GM08714 (cell line): ENCODE measurements around the gene ATRN.
"Not testable (repeated sequence)": the region's sequence is repeated elsewhere in the genome, so short reads cannot be mapped to it uniquely, and the experiment has no call there.

Experiments
- H3K4me3 ChIP-seq: fragments of 200-500 bp; sonication (Bioruptor generic); 2 replicates; pipeline ENCODE4 v1.5.1; 2014; ENCODE audit warnings: mild to moderate bottlenecking, low read length, inconsistent platforms
- ZNF274 ChIP-seq: IDR thresholded peaks from 2 replicates; pipeline ENCODE4 v1.6.1; 2012; ENCODE audit warnings: mild to moderate bottlenecking, low read depth, low read length

ATRN gene

DNA sequence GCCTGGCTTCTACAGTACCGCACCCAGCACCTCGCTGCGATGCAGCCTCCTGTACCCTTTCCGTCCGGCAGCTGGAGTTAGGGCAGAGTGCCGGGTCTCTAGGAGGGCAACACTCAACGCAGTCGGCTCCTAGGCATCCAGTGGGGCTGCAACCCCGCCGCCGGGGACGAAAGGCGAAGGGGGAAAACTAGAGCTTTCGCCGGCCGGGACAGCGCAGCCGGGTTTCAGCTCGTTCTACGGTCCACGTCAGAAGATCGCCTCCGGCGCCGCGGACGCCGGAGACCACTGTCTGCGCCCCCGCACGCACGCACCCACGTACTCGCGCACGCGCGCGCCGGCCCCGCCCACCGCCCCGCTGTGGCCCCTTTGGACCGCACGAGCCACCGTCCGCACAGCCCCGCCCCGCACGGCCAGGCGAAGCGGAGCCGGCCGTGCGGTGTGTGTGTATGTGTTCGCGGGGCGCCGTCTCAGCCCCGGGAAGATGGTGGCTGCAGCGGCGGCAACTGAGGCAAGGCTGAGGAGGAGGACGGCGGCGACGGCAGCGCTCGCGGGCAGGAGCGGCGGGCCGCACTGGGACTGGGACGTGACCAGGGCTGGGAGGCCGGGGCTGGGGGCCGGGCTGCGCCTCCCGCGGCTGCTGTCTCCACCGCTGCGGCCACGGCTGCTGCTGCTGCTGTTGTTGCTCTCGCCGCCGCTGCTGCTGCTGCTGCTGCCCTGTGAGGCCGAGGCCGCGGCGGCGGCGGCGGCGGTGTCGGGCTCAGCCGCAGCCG is at the start of gene ATRN:
TSS of gene ATRN (plus strand) at position 392 of the 770 bp plus-strand sequence. CDS start at position 482, 90 bp downstream.
- peak within 1 kb of the TSS; percentile 87 for H3K4me3 ChIP-seq
- no peak for TF ChIP-seq ZNF274

DNA sequence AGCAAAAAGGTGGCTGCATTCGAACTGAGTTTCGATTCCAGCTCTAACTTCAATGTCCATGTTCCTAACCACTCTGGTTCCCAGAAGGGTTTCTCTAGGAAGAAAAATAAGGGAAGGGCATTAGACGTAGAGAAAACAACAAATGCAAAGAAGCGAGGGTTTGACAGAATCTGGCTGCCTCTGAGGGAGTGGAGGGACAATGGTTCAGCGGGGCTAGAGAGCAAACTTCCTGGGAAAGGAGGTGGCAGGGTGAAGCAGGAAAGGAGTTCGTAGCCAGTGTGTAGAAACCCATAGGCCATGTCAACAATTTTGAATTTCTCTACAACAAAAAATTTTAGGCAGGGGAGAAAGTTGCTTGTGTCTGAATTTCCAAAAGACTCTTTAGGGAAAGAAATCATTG is 48.8 kb upstream of the ATRN start:
- no peak for TF ChIP-seq ZNF274
- H3K4me3 ChIP-seq: no peak overlapping the region

DNA sequence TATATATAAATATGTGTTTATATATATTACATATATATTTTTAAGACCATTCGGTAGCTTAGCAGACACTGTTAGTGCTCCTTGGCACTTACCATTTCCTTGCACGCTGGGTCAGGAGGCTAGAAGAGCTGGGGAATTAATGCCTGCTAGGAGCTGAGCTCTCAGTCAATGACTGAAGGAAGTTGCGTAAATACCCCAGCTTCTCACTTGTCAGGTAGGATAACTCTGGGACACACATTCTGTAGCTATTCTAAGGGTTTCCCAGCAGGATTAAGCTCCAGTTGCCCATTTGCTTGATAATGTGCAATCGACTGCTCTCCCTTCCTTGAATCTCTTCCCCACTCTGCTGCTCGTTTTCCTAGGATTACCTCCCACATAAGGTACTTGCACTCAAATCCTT is 47.7 kb upstream of the ATRN start:
- no peak for TF ChIP-seq ZNF274
- H3K4me3 ChIP-seq: no peak overlapping the region

DNA sequence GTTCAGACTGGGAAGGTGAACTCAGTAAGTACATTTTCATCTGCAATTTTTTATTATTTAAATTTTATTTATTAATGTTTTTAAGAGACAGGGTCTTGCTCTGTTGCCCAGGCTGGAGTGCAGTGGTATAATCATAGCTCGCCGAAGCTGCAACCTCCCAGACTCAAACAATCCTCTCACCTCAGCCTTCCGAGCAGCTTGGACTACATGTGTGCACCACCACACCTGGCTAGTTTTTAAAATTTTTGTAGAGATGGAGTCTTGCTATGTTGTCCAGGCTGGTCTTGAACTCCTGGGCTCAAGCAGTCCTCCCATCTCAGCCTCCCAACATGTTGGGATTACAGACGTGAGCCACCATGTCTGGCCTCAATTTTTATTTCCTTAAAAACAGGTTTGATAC is 44.1 kb upstream of the ATRN start:
- not testable (repeated sequence) for H3K4me3 ChIP-seq

DNA sequence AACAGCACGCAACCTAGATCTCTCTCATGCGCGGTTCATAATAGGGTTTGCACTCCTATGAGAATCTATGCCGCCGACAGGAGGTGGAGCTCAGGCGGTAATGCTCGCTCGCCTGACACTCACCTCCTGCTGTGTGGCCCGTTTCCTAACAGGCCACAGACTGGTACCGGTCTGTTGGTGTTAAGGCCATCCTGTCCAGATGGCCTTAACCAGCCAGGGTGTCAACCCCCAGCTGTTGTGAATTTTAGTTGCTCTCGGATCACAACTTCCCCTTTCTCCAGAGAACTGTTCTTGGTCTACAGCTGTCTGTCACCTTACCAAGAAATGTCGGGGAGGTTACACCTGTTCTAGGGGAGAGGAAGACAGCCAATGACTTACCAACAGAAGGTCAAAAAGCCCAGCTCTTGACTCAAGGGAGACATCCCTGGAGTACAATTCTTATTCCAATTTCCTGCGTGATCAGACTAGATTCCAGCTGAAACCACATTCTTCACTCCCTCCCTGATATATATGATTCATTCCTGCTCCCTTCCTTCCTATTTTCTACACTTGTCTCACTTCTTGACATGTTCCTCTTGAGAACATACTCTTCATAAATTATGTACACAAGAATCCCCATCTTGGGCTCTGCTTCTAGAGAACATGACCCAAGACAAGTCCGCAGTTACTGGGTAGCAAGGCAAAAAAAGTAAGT is 40.3 kb upstream of the ATRN start:
- no peak overlapping the region for H3K4me3 ChIP-seq
- TF ChIP-seq ZNF274: no peak

DNA sequence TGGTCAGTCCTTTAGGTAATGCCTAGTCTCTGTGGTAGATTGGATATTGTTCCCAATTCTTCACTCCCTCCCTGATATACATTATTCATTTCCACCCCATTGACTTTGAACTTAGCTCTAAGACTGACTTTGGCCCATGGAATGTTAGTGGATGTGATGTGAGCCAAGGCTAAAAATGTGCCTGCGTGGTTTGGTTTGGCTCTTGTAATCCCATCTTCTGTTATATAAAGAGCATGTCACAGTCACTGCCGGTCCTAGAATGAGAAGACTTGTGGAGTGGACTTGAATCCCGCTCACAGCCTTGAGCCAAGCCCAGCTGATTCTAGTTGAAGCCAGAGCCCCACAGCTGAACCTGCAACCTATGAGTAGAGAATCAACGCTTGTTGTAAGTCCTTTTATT is 39.7 kb upstream of the ATRN start:
- H3K4me3 ChIP-seq: no peak overlapping the region
- TF ChIP-seq ZNF274: no peak

DNA sequence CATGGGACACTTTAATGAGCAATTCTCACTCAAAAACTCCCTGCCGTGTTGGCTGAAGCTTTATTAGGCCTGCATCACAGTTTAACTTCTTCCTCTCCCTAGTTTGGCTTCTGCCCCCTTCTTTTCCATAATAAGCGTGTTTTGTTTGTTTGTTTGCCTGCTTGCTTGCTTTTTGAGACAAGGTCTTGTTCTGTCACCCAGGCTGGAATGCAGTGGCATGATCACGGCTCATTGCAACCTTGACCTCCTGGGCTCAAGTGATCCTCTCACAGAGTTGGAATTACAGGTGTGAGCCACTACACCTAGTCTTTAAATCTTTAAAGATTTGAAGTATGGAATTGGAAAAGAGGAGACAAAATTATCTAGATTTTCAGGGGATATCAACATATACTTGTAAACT is 38.0 kb upstream of the ATRN start:
- no peak for TF ChIP-seq ZNF274
- no peak overlapping the region for H3K4me3 ChIP-seq

DNA sequence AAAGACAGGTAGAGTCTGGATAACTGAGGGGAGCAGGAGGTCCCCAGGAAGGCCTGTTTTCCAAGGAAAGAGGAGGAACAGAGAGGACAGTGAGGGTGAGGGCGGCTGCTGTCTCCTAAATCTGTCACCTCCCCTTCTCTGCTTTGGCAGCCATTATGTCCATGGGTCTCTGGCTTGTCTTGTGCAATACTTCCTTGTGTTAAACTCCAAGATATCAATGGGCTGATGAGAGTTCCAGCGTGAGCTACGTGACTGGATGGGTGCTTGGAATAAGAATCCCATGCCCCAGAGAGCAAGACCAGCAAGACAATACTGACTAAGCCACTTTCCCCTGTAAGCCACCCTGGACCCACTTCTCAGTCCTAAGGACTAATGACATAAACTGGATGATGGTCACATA is 37.1 kb upstream of the ATRN start:
- H3K4me3 ChIP-seq: no peak overlapping the region
- TF ChIP-seq ZNF274: no peak

DNA sequence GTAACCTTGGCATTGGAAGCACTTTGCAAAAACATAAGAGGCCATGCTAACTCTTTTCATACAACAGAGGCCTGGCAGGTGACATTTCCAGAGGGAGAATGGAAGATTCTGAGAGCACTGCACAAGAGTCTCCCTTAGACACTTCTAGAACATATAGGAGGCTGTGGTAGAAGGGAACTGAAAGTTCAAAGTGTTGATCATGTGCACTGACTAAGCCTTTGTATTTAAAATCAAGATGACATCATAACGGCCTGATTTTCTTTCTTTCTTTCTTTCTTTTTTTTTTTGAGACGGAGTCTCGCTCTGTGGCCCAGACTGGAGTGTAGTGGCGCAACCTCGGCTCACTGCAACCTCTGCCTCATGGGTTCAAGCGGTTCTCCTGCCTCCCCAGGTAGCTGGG is 36.6 kb upstream of the ATRN start:
- no peak for TF ChIP-seq ZNF274
- no peak overlapping the region for H3K4me3 ChIP-seq

DNA sequence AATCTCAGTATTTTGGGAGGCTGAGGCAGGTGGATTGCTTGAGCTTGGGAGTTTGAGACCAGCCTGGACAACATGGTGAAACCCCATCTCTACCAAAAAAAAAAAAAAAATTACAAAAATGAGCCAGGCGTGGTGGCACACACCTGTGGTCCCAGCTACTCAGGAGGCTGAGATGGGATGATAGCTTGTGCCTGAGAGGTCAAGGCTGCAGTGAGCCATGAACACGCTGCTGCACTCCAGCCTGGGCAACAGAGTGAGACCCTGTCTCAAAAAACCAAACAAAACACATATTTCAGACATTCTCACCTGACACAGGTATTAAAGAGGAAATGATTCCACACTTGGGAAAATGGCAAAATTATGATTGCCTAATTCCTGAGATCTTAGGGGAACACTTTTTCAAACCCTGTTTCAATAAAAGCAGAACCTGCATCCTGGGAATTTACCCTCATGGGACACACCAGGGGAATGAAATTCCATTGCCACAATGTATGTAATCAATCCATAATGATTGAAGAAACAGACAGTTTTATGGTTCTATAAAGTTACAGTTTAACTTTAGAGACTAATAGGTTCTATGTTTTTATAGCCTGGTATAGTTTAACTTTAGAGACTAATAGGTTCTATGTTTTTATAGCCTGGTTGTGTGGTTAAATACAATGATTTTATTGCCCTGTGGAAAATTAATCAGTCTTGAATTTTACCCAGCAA is 33.8 kb upstream of the ATRN start:
- TF ChIP-seq ZNF274: no peak
- no peak overlapping the region for H3K4me3 ChIP-seq

DNA sequence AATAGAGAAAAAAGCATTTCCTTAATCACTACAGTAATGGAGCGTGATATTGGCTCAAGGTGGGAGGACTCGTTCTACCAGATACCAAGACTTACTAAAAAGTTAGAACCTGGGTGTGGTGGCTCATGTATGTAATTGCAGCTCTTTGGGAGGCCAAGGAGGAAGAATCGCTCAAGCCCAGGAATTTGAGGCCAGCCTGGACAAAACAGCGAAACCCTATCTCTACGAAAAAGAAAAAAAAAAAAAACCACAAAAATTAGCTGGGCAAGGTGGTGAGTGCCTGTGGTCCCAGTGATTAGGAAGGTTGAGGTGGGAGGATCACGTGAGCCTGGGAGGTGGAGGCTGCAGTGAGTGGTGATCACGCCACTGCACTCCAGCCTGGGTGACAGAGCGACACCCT is 24.0 kb upstream of the ATRN start:
- TF ChIP-seq ZNF274: no peak
- no peak overlapping the region for H3K4me3 ChIP-seq

DNA sequence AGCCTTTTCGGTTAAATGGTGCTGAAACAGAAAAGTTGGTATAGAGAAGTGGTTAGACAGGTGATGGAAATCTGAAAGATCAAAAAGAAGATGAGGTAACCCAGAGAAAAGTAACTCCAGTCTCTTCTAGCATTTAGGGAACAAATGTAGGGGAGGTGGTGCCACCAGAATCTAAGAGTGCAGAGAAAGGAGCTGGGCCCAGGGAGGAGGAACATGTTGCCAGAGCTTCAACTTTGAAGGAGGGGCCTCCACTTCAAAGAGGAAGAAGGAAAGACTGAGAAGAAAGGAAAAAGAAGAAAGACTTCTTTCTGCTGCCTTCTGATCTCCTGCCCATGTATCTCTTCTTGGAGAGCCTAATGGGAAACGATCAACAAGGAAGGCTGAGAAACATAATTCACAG is 23.5 kb upstream of the ATRN start:
- no peak for TF ChIP-seq ZNF274
- H3K4me3 ChIP-seq: no peak overlapping the region

DNA sequence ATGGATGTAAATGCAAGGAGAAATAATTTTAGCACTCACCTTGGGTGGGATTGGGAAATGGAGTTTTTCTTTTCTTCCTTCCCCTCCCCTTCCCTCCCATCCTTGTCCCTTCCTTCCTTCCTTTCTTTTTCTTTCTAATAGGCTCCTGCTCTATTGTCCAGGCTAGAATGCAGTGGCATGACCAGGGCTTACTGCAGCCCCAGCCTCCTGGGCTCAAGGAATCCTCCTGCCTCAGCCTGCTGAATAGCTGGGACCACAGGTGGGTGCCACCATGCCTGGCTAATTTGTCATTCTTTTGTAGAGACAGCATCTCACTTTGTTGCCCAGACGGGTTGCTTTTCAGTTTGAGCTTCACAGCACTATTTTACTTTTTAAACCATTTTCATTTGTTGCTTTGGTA is 21.5 kb upstream of the ATRN start:
- H3K4me3 ChIP-seq: no peak overlapping the region
- TF ChIP-seq ZNF274: no peak

DNA sequence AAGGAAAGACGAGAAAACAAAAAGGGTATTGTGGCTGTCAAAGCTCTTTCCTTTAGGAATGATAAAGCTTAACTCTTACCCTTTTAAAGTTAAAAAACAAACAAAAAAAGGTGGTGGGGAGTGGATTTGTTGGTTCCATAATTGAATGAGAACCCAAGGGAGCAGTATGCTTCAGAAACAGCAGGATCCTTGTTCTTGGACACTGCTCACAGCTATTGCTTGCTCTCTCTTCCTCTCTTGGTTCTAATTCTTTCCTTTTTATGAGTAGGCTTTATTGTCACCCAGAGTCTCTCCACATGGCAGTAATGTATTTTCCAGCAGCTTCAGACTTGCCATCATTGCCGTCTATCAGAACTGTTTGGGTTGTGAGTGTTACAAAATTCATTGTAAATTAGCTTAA is 18.7 kb upstream of the ATRN start:
- TF ChIP-seq ZNF274: no peak
- no peak overlapping the region for H3K4me3 ChIP-seq

DNA sequence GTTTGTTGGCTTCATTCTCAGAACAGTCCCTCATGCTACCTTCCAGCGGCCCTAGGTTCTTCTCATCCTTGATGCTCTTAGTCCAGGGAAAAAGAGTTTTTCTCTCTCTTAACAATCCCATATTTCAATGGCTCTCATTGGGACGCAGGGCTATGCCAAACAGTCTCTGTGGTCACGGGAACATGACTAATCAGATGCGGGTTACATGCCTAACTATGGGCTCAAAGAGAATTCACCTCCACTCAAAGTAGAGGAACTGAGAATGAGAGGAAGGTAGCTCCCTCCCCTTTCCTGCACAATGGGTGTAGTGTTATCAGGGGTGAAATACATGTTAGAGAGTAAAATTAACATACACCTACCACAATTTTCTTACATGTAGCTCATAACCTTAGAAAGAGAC is 18.1 kb upstream of the ATRN start:
- no peak overlapping the region for H3K4me3 ChIP-seq
- no peak for TF ChIP-seq ZNF274
